CD4-positive, alpha-beta memory T cell (primary cell): ENCODE results near the gene TPRN. TPM values are rescaled to one million over a fixed set of nuclear protein-coding genes. Genes with fewer than 3 reads are reported as not detected.

Source experiments
- CTCF ChIA-PET: fragments of 350-600 bp; sonication (Branson Sonifier 250); formaldehyde crosslinking; loops from one replicate; lab custom pipeline; 2021; ENCODE audit warnings: inconsistent platforms; ENCODE audit not compliant: partially characterized antibody; lab: Charles Lee
- POLR2A ChIA-PET: fragments of 350-600 bp; sonication (Branson Sonifier 250); formaldehyde crosslinking; loops from one replicate; lab custom pipeline; 2021; ENCODE audit not compliant: partially characterized antibody; lab: Charles Lee
- DNase-seq, 5 donors: peaks; one replicate each; pipeline versions ENCODE4 v3.0.0 to v3.0.0-alpha.2; 2020 to 2022; ENCODE audit warnings: mixed read lengths in 1 of 5
- H3K27ac ChIP-seq: one replicate; pipeline ENCODE4 v1.7.0; 2013; ENCODE audit warnings: low read depth, low read length
- H3K27me3 ChIP-seq: 2 replicates; pipeline ENCODE4 v1.7.0; 2013; ENCODE audit warnings: mild to moderate bottlenecking, low read length, moderate library complexity; ENCODE audit not compliant: insufficient read depth
- H3K36me3 ChIP-seq: 2 replicates; pipeline ENCODE4 v1.7.0; 2013; ENCODE audit warnings: mild to moderate bottlenecking, low read length, moderate library complexity; ENCODE audit not compliant: insufficient read depth
- H3K4me1 ChIP-seq: 2 replicates; pipeline ENCODE4 v1.7.0; 2013; ENCODE audit warnings: mild to moderate bottlenecking, low read length, moderate library complexity; ENCODE audit not compliant: insufficient read depth
- H3K4me3 ChIP-seq, 2 donors: one replicate each; pipeline ENCODE4 v1.7.0; 2013; ENCODE audit warnings: low read length in 2 of 2, mild to moderate bottlenecking in 1 of 2
- H3K9me3 ChIP-seq, 2 donors: one replicate each; pipeline ENCODE4 v1.7.0; 2013; ENCODE audit warnings: low read length in 2 of 2, control low read depth in 1 of 2; ENCODE audit not compliant: control insufficient read depth in 1 of 2
- H3K27ac Mint-ChIP-seq, 7 donors: one replicate each; pipeline ENCODE4 v1.8.0; 2020 to 2021; ENCODE audit warnings: mixed read lengths in 7 of 7, mild to moderate bottlenecking in 6 of 7, inconsistent platforms in 3 of 7, moderate library complexity in 3 of 7
- H3K27me3 Mint-ChIP-seq, 2 donors: one replicate each; pipeline ENCODE4 v1.8.0; 2020 to 2021; ENCODE audit warnings: mixed read lengths in 2 of 2
- H3K36me3 Mint-ChIP-seq, 2 donors: one replicate each; pipeline ENCODE4 v1.8.0; 2020 to 2021; ENCODE audit warnings: mixed read lengths in 2 of 2, inconsistent platforms in 1 of 2, mild to moderate bottlenecking in 1 of 2
- H3K4me1 Mint-ChIP-seq, 4 donors: one replicate each; pipeline ENCODE4 v1.8.0; 2020 to 2021; ENCODE audit warnings: mixed read lengths in 4 of 4, mild to moderate bottlenecking in 1 of 4
- H3K4me3 Mint-ChIP-seq, 8 donors: one replicate each; pipeline ENCODE4 v1.8.0; 2020 to 2021; ENCODE audit warnings: mixed read lengths in 8 of 8, mild to moderate bottlenecking in 7 of 8, moderate library complexity in 6 of 8, inconsistent platforms in 3 of 8
- H3K9me3 Mint-ChIP-seq, 8 donors: one replicate each; pipeline ENCODE4 v1.8.0; 2020 to 2021; ENCODE audit warnings: mixed read lengths in 8 of 8, mild to moderate bottlenecking in 5 of 8, inconsistent platforms in 3 of 8, moderate library complexity in 1 of 8
- intact Hi-C: fragments of 100-400 bp; cut with micrococcal nuclease; formaldehyde crosslinking; loops from one replicate; pipeline ENCODE4 v1.15.1; 2023
- polyA plus RNA-seq, 2 donors: library from polyadenylated mRNA; unstranded; fragments of 300-500 nt; fragmentation: Illumina TruSeq; gene quantifications; one replicate each; pipeline ENCODE4 v1.2.3, GENCODE V29; 2021
- total RNA-seq, 2 experiments: library from RNA; stranded (reverse); gene quantifications; one replicate each; pipeline ENCODE4 v1.2.3, GENCODE V29; 2021

The TPRN gene
- total and polyA plus RNA-seq, 4 experiments from 2014 or later = 0.27 to 8.6 (median 4.5) TPM

- peaks cover 18 to 19% of the 10 kb centered on the region in 2 donors for H3K27me3 Mint-ChIP-seq
- intact Hi-C loops = no loop called here
- no peaks in the 10 kb centered on the region for H3K9me3 Mint-ChIP-seq
- DNase-seq = no peak
- Histone ChIP-seq H3K4me3 (no peak overlapping the region), H3K36me3 (no peaks in the 10 kb centered on the region), H3K27me3 (peaks cover 33% of the 10 kb centered on the region), H3K27ac (no peak overlapping the region), H3K4me1 (no peaks in the 10 kb centered on the region), H3K9me3 (no peaks in the 10 kb centered on the region)
- POLR2A ChIA-PET = interaction anchor here (1.2 kb wide), 1 partner anchor 34 kb away, joined by 3 read pairs; the partner anchor contains the start of gene TPRN
- H3K4me3 Mint-ChIP-seq = no peak overlapping the region
- H3K4me1 Mint-ChIP-seq = peaks cover 0 to 4% (median under 1%) of the 10 kb centered on the region in 4 donors
- H3K36me3 Mint-ChIP-seq = no peaks in the 10 kb centered on the region
- CTCF ChIA-PET = no interaction called here
- H3K27ac Mint-ChIP-seq = no peak overlapping the region
Measured at GRCh38 chr9:137167277-137167746, 33.2 kb downstream of the TPRN start.

DNA sequence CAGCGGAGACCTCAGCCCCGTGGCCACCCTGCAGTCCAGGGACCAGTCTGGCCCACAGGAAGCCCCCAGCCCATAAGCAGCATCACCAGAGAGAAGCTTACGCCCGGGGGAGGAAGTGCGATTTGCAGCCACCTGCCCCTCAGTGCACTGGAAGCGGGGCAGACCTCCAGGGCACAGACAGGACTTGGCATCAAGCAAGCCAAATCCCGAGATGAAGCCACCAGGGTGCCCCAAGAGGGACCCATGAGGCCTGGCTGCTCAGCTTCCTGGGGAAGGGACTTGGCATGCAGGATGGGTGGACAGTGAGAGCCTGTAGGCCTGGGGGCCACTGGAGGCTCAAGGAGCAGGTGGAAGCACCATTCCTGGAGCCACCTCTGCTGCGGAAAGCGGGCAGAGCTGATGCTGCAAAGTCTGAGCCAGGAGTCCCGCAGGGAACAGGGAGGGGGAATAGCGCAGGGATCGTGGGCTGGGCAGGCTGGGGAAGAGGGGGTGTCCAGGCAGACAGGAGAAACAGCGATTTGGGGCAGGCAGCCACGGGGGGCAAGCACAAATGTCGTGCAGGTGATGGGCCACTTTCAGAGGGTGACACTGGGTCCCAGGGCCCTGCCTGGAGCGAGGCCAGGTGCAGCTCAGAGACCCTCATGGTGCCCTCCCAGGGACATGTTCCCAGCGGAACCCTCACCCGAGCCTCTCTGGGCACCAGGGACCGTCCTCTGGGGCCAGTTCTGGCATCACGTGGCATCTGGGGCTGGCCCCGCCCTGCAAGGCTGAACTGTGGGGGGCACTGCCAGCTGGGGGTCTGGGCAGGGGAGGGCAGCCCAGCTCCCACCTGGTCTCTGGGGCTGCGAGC lies 33.9 kb downstream of the TPRN start:
- CTCF ChIA-PET = no interaction called here
- Mint-ChIP-seq H3K27me3 (peaks cover 18 to 19% of the 10 kb centered on the region in 2 donors), H3K9me3 (no peaks in the 10 kb centered on the region), H3K4me1 (peaks cover 0 to 4% (median under 1%) of the 10 kb centered on the region in 4 donors), H3K27ac (peak overlapping the region in 1 of 7 donors; percentile 21), H3K36me3 (no peaks in the 10 kb centered on the region), H3K4me3 (peak overlapping the region in 4 of 8 donors; percentile 17 to 52 (median 40))
- Histone ChIP-seq H3K4me3 (no peak overlapping the region), H3K27me3 (peaks cover 29% of the 10 kb centered on the region), H3K27ac (no peak overlapping the region), H3K4me1 (no peaks in the 10 kb centered on the region), H3K36me3 (no peaks in the 10 kb centered on the region), H3K9me3 (no peaks in the 10 kb centered on the region)
- POLR2A ChIA-PET = no interaction called here
- DNase-seq = no peak
- intact Hi-C loops = no loop called here

DNA sequence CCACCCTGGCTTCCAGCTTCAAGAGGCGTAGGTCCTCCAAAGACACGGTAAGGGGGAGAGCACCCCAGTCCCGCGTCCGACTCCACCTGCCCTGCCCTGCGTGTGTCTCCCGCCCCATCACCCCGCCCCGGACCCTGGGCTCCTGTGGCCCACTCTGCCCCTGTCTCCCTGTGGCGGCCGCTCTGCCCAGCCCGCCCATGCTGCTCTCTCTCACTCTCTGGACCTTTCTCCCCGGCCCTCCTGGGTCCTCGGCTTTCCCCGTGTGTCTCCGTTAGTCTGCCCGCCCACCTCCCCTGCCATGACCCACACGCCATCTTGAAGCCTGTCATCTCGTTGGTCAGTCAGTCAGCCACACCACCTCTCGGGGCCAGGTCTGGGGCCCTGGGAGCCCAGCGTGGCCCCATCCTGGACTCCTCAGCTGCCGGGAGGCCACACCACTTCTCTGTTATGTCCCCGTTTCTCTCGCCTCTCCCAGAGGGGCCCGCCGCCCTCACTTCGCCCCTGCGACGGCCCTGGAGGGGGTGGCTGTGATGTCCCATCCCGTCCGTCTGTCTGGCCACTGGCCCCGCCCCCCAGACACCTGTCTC lies 35.2 kb downstream of the TPRN start:
- peaks cover 18% of the 10 kb centered on the region for H3K27me3 ChIP-seq
- no peak overlapping the region for H3K27ac Mint-ChIP-seq
- intact Hi-C loops = no loop called here
- DNase-seq = no peak
- H3K27ac ChIP-seq = no peak overlapping the region
- peaks cover 14 to 18% of the 10 kb centered on the region in 2 donors for H3K27me3 Mint-ChIP-seq
- POLR2A ChIA-PET = no interaction called here
- CTCF ChIA-PET = no interaction called here
- H3K9me3 Mint-ChIP-seq = no peaks in the 10 kb centered on the region
- no peaks in the 10 kb centered on the region for H3K36me3 ChIP-seq
- peaks cover 0 to 4% (median under 1%) of the 10 kb centered on the region in 4 donors for H3K4me1 Mint-ChIP-seq
- no peaks in the 10 kb centered on the region for H3K9me3 ChIP-seq
- H3K36me3 Mint-ChIP-seq = no peaks in the 10 kb centered on the region
- H3K4me3 Mint-ChIP-seq = no peak overlapping the region
- no peak overlapping the region for H3K4me3 ChIP-seq
- H3K4me1 ChIP-seq = no peaks in the 10 kb centered on the region

- DNase-seq = no peak
- Histone ChIP-seq H3K27ac (no peak overlapping the region), H3K4me3 (no peak overlapping the region), H3K36me3 (no peaks in the 10 kb centered on the region), H3K27me3 (peaks cover 10% of the 10 kb centered on the region), H3K4me1 (no peaks in the 10 kb centered on the region), H3K9me3 (no peaks in the 10 kb centered on the region)
- H3K9me3 Mint-ChIP-seq = no peaks in the 10 kb centered on the region
- H3K27me3 Mint-ChIP-seq = peaks cover 15 to 18% of the 10 kb centered on the region in 2 donors
- H3K36me3 Mint-ChIP-seq = no peaks in the 10 kb centered on the region
- ChIA-PET CTCF (no interaction called here), POLR2A (no interaction called here)
- intact Hi-C loops = no loop called here
- no peak overlapping the region for H3K27ac Mint-ChIP-seq
- H3K4me3 Mint-ChIP-seq = no peak overlapping the region
- peaks cover 0 to 4% (median under 1%) of the 10 kb centered on the region in 4 donors for H3K4me1 Mint-ChIP-seq
Measured at GRCh38 chr9:137164370-137165249, 35.9 kb downstream of the TPRN start.

- no peak overlapping the region for H3K4me3 Mint-ChIP-seq
- ChIA-PET POLR2A (interaction anchor here (1.4 kb wide), 1 partner anchor 77 kb away, joined by 4 read pairs; the partner anchor contains the start of gene TUBB4B), CTCF (no interaction called here)
- H3K27me3 Mint-ChIP-seq = peaks cover 16 to 23% of the 10 kb centered on the region in 2 donors
- H3K4me3 ChIP-seq = no peak overlapping the region
- intact Hi-C loops = no loop called here
- no peaks in the 10 kb centered on the region for H3K9me3 Mint-ChIP-seq
- H3K4me1 ChIP-seq = peaks cover 1% of the 10 kb centered on the region
- H3K27ac Mint-ChIP-seq = no peak overlapping the region
- H3K4me1 Mint-ChIP-seq = peaks cover 2 to 12% (median 4%) of the 10 kb centered on the region in 4 donors
- H3K9me3 ChIP-seq = no peaks in the 10 kb centered on the region
- H3K36me3 ChIP-seq = no peaks in the 10 kb centered on the region
- H3K27me3 ChIP-seq = peaks cover 14% of the 10 kb centered on the region
- no peak for DNase-seq
- H3K27ac ChIP-seq = no peak overlapping the region
- H3K36me3 Mint-ChIP-seq = no peaks in the 10 kb centered on the region
Measured at GRCh38 chr9:137163805-137164204, 36.7 kb downstream of the TPRN start.

DNA sequence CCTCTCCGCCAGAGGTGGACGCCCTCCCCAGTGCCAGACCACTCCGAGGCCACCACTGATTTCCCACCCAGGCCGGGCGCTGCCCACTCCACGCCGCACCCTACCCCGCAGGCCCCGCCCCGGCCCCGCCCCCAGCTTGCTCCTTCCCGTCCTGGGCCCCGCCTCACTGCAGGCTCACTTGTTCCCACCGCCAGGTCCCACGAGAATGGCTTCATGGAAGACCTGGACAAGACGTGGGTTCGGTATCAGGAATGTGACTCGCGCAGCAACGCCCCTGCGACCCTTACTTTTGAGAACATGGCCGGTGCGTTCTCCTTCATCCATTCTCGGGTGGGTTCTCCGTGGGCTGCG lies 37.2 kb downstream of the TPRN start:
- Mint-ChIP-seq H3K4me1 (peaks cover 3 to 14% (median 5%) of the 10 kb centered on the region in 4 donors), H3K36me3 (no peaks in the 10 kb centered on the region), H3K27me3 (peaks cover 15 to 24% of the 10 kb centered on the region in 2 donors), H3K27ac (no peak overlapping the region), H3K9me3 (no peaks in the 10 kb centered on the region), H3K4me3 (peak overlapping the region in 2 of 8 donors; percentile 15 to 35)
- H3K4me1 ChIP-seq = peaks cover 6% of the 10 kb centered on the region
- H3K4me3 ChIP-seq = no peak overlapping the region
- POLR2A ChIA-PET = interaction anchor here (0.6 to 1.4 kb wide), 4 partner anchors 24 to 78 kb away, joined by 3 to 4 read pairs (median 3); partner anchors contain the start of gene TUBB4B
- CTCF ChIA-PET = no interaction called here
- peaks cover 18% of the 10 kb centered on the region for H3K27me3 ChIP-seq
- no peaks in the 10 kb centered on the region for H3K36me3 ChIP-seq
- H3K9me3 ChIP-seq = no peaks in the 10 kb centered on the region
- DNase-seq = no peak
- intact Hi-C loops = no loop called here
- H3K27ac ChIP-seq = no peak overlapping the region
